ENCODE measurements around the gene PPM1F.

PPM1F gene

GRCh38 chr22:21980547-21980946, 27.9 kb upstream of the PPM1F start:
- no peak overlapping the region for H3K4me2 ChIP-seq (ENCODE audit: insufficient read depth, low read length, poor library complexity, severe bottlenecking)
- no peak overlapping the region for H2AFZ ChIP-seq (ENCODE audit: low read length)
- H2BK5ac ChIP-seq (ENCODE audit: low read length), result no peak overlapping the region
- no peak overlapping the region for H4K8ac ChIP-seq (ENCODE audit: low read depth, low read length)
- peaks cover 8 to 44% of the 10 kb centered on the region in 2 donors for H3K36me3 ChIP-seq (replicated peaks in 1 of 2; ENCODE audit: control insufficient read depth in 2 of 2, insufficient read depth in 2 of 2, low read length in 2 of 2)
- H3K27ac ChIP-seq (replicated peaks; ENCODE audit: low read length), result no peak overlapping the region
- no peak overlapping the region for H2BK120ac ChIP-seq (ENCODE audit: low read depth, low read length)
- H3K23ac ChIP-seq (ENCODE audit: low read depth, low read length, poor library complexity), result peak overlapping the region; percentile 49
- H4K91ac ChIP-seq (ENCODE audit: low read depth, low read length, poor library complexity), result no peak overlapping the region
- no peaks in the 10 kb centered on the region for H3K9me3 ChIP-seq (replicated peaks in 1 of 2; ENCODE audit: control insufficient read depth in 2 of 2, insufficient read depth in 1 of 2, low read depth in 1 of 2, low read length in 2 of 2)
- no peak overlapping the region for H2BK15ac ChIP-seq (ENCODE audit: low read length)
- no peaks in the 10 kb centered on the region for H3K27me3 ChIP-seq (ENCODE audit: control insufficient read depth in 3 of 3, insufficient read depth in 3 of 3, low read depth in 1 of 3, low read length in 3 of 3)
- peaks cover 4 to 6% of the 10 kb centered on the region in 2 donors for H3K4me1 ChIP-seq (ENCODE audit: control insufficient read depth in 2 of 2, insufficient read depth in 1 of 2, low read depth in 1 of 2, low read length in 2 of 2)
- no peak overlapping the region for H3K18ac ChIP-seq (ENCODE audit: low read length)
- H3K9ac ChIP-seq (ENCODE audit: low read depth, low read length, poor library complexity), result no peak overlapping the region
- H3K4me3 ChIP-seq (ENCODE audit: low read length in 2 of 2), result peak overlapping the region in 1 of 2 donors; percentile 9
- no peak overlapping the region for H2BK12ac ChIP-seq (ENCODE audit: low read length)
- no peak overlapping the region for H3K14ac ChIP-seq (ENCODE audit: low read length)
- no CpG with 5 or more reads among the region's 7 CpGs for WGBS, 2 donors (ENCODE audit: extremely low coverage in 2 of 2, insufficient read length in 2 of 2, insufficient replicate concordance in 1 of 2)
- no peak overlapping the region for H2AK5ac ChIP-seq (ENCODE audit: low read depth, low read length)
- H3K79me1 ChIP-seq (ENCODE audit: low read depth, low read length), result peaks cover 12% of the 10 kb centered on the region
- no peak for DNase-seq (ENCODE audit: low spot score)
- no peak overlapping the region for H3K4ac ChIP-seq (ENCODE audit: low read length)

DNA sequence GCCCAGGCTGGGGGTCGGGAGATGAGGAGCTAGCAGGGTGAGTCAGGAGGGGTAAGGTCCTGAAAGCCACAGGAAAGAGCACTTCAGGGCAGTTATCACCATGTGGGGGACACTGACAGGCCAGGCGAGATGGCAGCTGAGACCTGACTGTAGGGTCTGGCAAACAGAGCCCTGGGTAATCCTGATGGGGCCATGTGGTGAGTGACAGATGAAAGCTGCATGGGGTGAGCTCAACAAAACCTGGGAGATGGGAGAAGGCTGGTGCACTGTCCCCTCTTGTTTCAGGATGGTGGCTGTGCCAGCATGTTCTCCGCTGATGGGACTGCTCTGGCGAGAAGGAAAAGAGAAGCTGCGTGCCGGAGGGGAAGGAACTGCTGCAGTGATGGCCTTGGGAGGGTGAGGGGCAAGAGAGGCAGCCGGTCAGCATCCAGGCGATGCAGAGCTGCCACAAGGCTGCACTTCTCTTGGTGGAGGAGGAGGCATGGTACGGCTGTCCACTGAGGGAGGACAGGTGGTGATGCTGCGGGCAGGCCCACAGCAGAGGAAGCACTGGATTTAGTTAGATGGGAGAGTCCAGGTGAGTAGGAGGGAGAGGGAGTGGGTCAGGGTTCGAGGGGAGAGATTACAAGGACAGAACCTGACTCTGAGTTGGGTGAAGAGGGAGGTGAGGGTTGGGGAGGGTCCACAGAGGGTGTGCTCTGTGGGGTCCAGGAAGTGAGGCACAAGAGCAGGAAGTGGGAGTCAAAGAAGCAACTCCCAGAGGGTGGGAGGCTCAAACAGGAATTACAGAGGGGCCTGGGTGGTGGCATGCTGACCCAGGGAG, 26.1 kb upstream of the PPM1F start:
- Histone ChIP-seq H3K9me3 (replicated peaks in 1 of 2; ENCODE audit: control insufficient read depth in 2 of 2, insufficient read depth in 1 of 2, low read depth in 1 of 2, low read length in 2 of 2) (no peaks in the 10 kb centered on the region), H3K23ac (ENCODE audit: low read depth, low read length, poor library complexity) (peak overlapping the region; percentile 60), H2BK5ac (ENCODE audit: low read length) (no peak overlapping the region), H4K8ac (ENCODE audit: low read depth, low read length) (no peak overlapping the region), H2BK15ac (ENCODE audit: low read length) (no peak overlapping the region), H2BK120ac (ENCODE audit: low read depth, low read length) (no peak overlapping the region), H3K9ac (ENCODE audit: low read depth, low read length, poor library complexity) (peak overlapping the region; percentile 15), H3K4me1 (ENCODE audit: control insufficient read depth in 2 of 2, insufficient read depth in 1 of 2, low read depth in 1 of 2, low read length in 2 of 2) (peaks cover 4 to 6% of the 10 kb centered on the region in 2 donors), H4K91ac (ENCODE audit: low read depth, low read length, poor library complexity) (no peak overlapping the region), H3K36me3 (replicated peaks in 1 of 2; ENCODE audit: control insufficient read depth in 2 of 2, insufficient read depth in 2 of 2, low read length in 2 of 2) (peaks cover 23 to 62% of the 10 kb centered on the region in 2 donors), H3K27me3 (ENCODE audit: control insufficient read depth in 3 of 3, insufficient read depth in 3 of 3, low read depth in 1 of 3, low read length in 3 of 3) (no peaks in the 10 kb centered on the region), H3K18ac (ENCODE audit: low read length) (no peak overlapping the region), H3K4me3 (ENCODE audit: low read length in 2 of 2) (peak overlapping the region in 1 of 2 donors; percentile 45), H3K27ac (replicated peaks; ENCODE audit: low read length) (no peak overlapping the region), H3K4ac (ENCODE audit: low read length) (no peak overlapping the region), H2BK12ac (ENCODE audit: low read length) (no peak overlapping the region), H3K4me2 (ENCODE audit: insufficient read depth, low read length, poor library complexity, severe bottlenecking) (no peak overlapping the region), H3K79me1 (ENCODE audit: low read depth, low read length) (peaks cover 14% of the 10 kb centered on the region), H3K14ac (ENCODE audit: low read length) (no peak overlapping the region), H2AFZ (ENCODE audit: low read length) (no peak overlapping the region), H2AK5ac (ENCODE audit: low read depth, low read length) (no peak overlapping the region)
- WGBS, 2 donors (ENCODE audit: extremely low coverage in 2 of 2, insufficient read length in 2 of 2, insufficient replicate concordance in 1 of 2), result no CpG with 5 or more reads among the region's 11 CpGs
- no peak for DNase-seq (ENCODE audit: low spot score)

DNA sequence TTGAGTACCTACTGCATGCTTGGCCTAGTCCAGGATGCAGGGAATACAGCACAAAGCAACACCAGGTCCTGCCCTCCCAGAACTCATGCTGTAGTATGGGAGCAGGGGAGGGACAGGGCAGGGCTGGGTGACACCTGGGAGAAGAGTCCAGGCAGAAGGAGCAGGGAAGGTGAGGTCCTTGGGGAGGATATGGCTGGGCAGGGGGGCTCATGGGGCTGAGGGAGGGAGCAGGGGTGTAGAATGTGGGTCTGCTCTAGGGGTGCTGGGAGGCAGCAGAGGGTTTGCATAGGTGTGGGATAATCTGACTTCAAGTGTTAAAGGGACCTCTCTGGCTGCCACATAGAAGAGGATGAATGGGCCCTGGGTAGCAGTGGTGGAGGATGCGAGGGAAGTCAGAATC, 25.2 kb upstream of the PPM1F start:
- H3K27me3 ChIP-seq (ENCODE audit: control insufficient read depth in 3 of 3, insufficient read depth in 3 of 3, low read depth in 1 of 3, low read length in 3 of 3), result no peaks in the 10 kb centered on the region
- DNase-seq (ENCODE audit: low spot score), result no peak

GRCh38 chr22:21975854-21976345, 23.3 kb upstream of the PPM1F start:
- Histone ChIP-seq H3K27ac (replicated peaks; ENCODE audit: low read length) (no peak overlapping the region), H3K9me3 (replicated peaks in 1 of 2; ENCODE audit: control insufficient read depth in 2 of 2, insufficient read depth in 1 of 2, low read depth in 1 of 2, low read length in 2 of 2) (peaks cover 0 to 2% of the 10 kb centered on the region in 2 donors), H3K18ac (ENCODE audit: low read length) (no peak overlapping the region), H2BK12ac (ENCODE audit: low read length) (no peak overlapping the region), H2BK120ac (ENCODE audit: low read depth, low read length) (no peak overlapping the region), H4K91ac (ENCODE audit: low read depth, low read length, poor library complexity) (no peak overlapping the region), H3K9ac (ENCODE audit: low read depth, low read length, poor library complexity) (no peak overlapping the region), H4K8ac (ENCODE audit: low read depth, low read length) (no peak overlapping the region), H2AK5ac (ENCODE audit: low read depth, low read length) (no peak overlapping the region), H2AFZ (ENCODE audit: low read length) (no peak overlapping the region), H2BK15ac (ENCODE audit: low read length) (no peak overlapping the region), H3K4me1 (ENCODE audit: control insufficient read depth in 2 of 2, insufficient read depth in 1 of 2, low read depth in 1 of 2, low read length in 2 of 2) (no peaks in the 10 kb centered on the region), H3K14ac (ENCODE audit: low read length) (no peak overlapping the region), H3K27me3 (ENCODE audit: control insufficient read depth in 3 of 3, insufficient read depth in 3 of 3, low read depth in 1 of 3, low read length in 3 of 3) (no peaks in the 10 kb centered on the region), H3K23ac (ENCODE audit: low read depth, low read length, poor library complexity) (peak overlapping the region; percentile 35), H3K4ac (ENCODE audit: low read length) (no peak overlapping the region), H3K36me3 (replicated peaks in 1 of 2; ENCODE audit: control insufficient read depth in 2 of 2, insufficient read depth in 2 of 2, low read length in 2 of 2) (peaks cover 42 to 85% of the 10 kb centered on the region in 2 donors), H3K4me2 (ENCODE audit: insufficient read depth, low read length, poor library complexity, severe bottlenecking) (no peak overlapping the region), H3K4me3 (ENCODE audit: low read length in 2 of 2) (no peak overlapping the region), H2BK5ac (ENCODE audit: low read length) (no peak overlapping the region), H3K79me1 (ENCODE audit: low read depth, low read length) (peaks cover 9% of the 10 kb centered on the region)
- no peak for DNase-seq (ENCODE audit: low spot score)
- no CpG with 5 or more reads among the region's 5 CpGs for WGBS, 2 donors (ENCODE audit: extremely low coverage in 2 of 2, insufficient read length in 2 of 2, insufficient replicate concordance in 1 of 2)

More for the DNA sequence above, 25.2 kb upstream of the PPM1F start:
- peaks cover 14% of the 10 kb centered on the region for H3K79me1 ChIP-seq (ENCODE audit: low read depth, low read length)
- H3K4me2 ChIP-seq (ENCODE audit: insufficient read depth, low read length, poor library complexity, severe bottlenecking), result no peak overlapping the region
- no CpG with 5 or more reads among the region's 1 CpG for WGBS, 2 donors (ENCODE audit: extremely low coverage in 2 of 2, insufficient read length in 2 of 2, insufficient replicate concordance in 1 of 2)
- no peak overlapping the region for H3K14ac ChIP-seq (ENCODE audit: low read length)
- H3K4ac ChIP-seq (ENCODE audit: low read length), result no peak overlapping the region
- H3K4me1 ChIP-seq (ENCODE audit: control insufficient read depth in 2 of 2, insufficient read depth in 1 of 2, low read depth in 1 of 2, low read length in 2 of 2), result peaks cover 4 to 6% of the 10 kb centered on the region in 2 donors
- H2BK120ac ChIP-seq (ENCODE audit: low read depth, low read length), result no peak overlapping the region
- peak overlapping the region; percentile 69 for H3K23ac ChIP-seq (ENCODE audit: low read depth, low read length, poor library complexity)
- H3K36me3 ChIP-seq (replicated peaks in 1 of 2; ENCODE audit: control insufficient read depth in 2 of 2, insufficient read depth in 2 of 2, low read length in 2 of 2), result peaks cover 29 to 70% of the 10 kb centered on the region in 2 donors
- no peaks in the 10 kb centered on the region for H3K9me3 ChIP-seq (replicated peaks in 1 of 2; ENCODE audit: control insufficient read depth in 2 of 2, insufficient read depth in 1 of 2, low read depth in 1 of 2, low read length in 2 of 2)
- H4K91ac ChIP-seq (ENCODE audit: low read depth, low read length, poor library complexity), result no peak overlapping the region
- H2AK5ac ChIP-seq (ENCODE audit: low read depth, low read length), result no peak overlapping the region
- no peak overlapping the region for H2BK5ac ChIP-seq (ENCODE audit: low read length)
- H4K8ac ChIP-seq (ENCODE audit: low read depth, low read length), result no peak overlapping the region
- H3K27ac ChIP-seq (replicated peaks; ENCODE audit: low read length), result no peak overlapping the region
- H2BK15ac ChIP-seq (ENCODE audit: low read length), result no peak overlapping the region
- no peak overlapping the region for H3K4me3 ChIP-seq (ENCODE audit: low read length in 2 of 2)
- peak overlapping the region; percentile 10 for H3K9ac ChIP-seq (ENCODE audit: low read depth, low read length, poor library complexity)
- H2AFZ ChIP-seq (ENCODE audit: low read length), result no peak overlapping the region
- no peak overlapping the region for H2BK12ac ChIP-seq (ENCODE audit: low read length)
- H3K18ac ChIP-seq (ENCODE audit: low read length), result no peak overlapping the region

Data from neuronal stem cell (in vitro differentiated cells).